ENCODE measurements around the gene SIRT1. TPM values are rescaled to one million over a fixed set of nuclear protein-coding genes. Genes with fewer than 3 reads are reported as not detected.
"Not testable (repeated sequence)": the region's sequence is repeated elsewhere in the genome, so short reads cannot be mapped to it uniquely, and the experiment has no call there.

SIRT1 gene
- polyA plus RNA-seq, 1 donor, result 19.9 TPM

- DNase-seq (ENCODE audit: low read depth), result no peak
Measured at GRCh38 chr10:67875340-67876238, 8.9 kb upstream of the SIRT1 start.

- not testable (repeated sequence) for DNase-seq (ENCODE audit: low read depth)
Measured at GRCh38 chr10:67877421-67877820, 7.0 kb upstream of the SIRT1 start.

- no peak for DNase-seq (ENCODE audit: low read depth)
Measured at GRCh38 chr10:67878133-67878532, 6.3 kb upstream of the SIRT1 start.

GRCh38 chr10:67883710-67884312 is 645 bp upstream of the SIRT1 start:
- DNase-seq (ENCODE audit: low read depth), result no peak

GRCh38 chr10:67884842-67885670 is 600 bp downstream of the SIRT1 start:
- DNase-seq (ENCODE audit: low read depth), result peak; percentile 35

GRCh38 chr10:67893637-67894036 is 9.2 kb downstream of the SIRT1 start:
- DNase-seq (ENCODE audit: low read depth), result no peak

GRCh38 chr10:67903581-67903980 is 19.1 kb downstream of the SIRT1 start:
- DNase-seq (ENCODE audit: low read depth), result no peak

GRCh38 chr10:67912331-67912946 is 28.0 kb downstream of the SIRT1 start:
- no peak for DNase-seq (ENCODE audit: low read depth)

- no peak for DNase-seq (ENCODE audit: low read depth)
Measured at GRCh38 chr10:67914777-67915340, 30.4 kb downstream of the SIRT1 start.

- DNase-seq (ENCODE audit: low read depth), result no peak
Measured at GRCh38 chr10:67917169-67917568, 32.7 kb downstream of the SIRT1 start.

- DNase-seq (ENCODE audit: low read depth), result no peak
Measured at GRCh38 chr10:67917679-67918078, 33.2 kb downstream of the SIRT1 start.

- DNase-seq (ENCODE audit: low read depth), result no peak
Measured at GRCh38 chr10:67921065-67921464, 36.6 kb downstream of the SIRT1 start.

- DNase-seq (ENCODE audit: low read depth), result no peak
Measured at GRCh38 chr10:67923551-67923950, 39.1 kb downstream of the SIRT1 start.

GRCh38 chr10:67924136-67924535 is 39.7 kb downstream of the SIRT1 start:
- no peak for DNase-seq (ENCODE audit: low read depth)

- no peak for DNase-seq (ENCODE audit: low read depth)
Measured at GRCh38 chr10:67925449-67926005, 41.1 kb downstream of the SIRT1 start.

GRCh38 chr10:67926951-67927350 is 42.5 kb downstream of the SIRT1 start:
- DNase-seq (ENCODE audit: low read depth), result no peak

- DNase-seq (ENCODE audit: low read depth), result no peak
Measured at GRCh38 chr10:67933199-67933598, 48.7 kb downstream of the SIRT1 start.

GRCh38 chr10:67934336-67934735 is 49.9 kb downstream of the SIRT1 start:
- no peak for DNase-seq (ENCODE audit: low read depth)

- no peak for DNase-seq (ENCODE audit: low read depth)
Measured at GRCh38 chr10:67935223-67935622, 50.8 kb downstream of the SIRT1 start.

- DNase-seq (ENCODE audit: low read depth), result no peak
Measured at GRCh38 chr10:67936416-67936815, 52.0 kb downstream of the SIRT1 start.

GRCh38 chr10:67943917-67944316 is 59.5 kb downstream of the SIRT1 start:
- DNase-seq (ENCODE audit: low read depth), result no peak

Data from forelimb muscle (tissue), 1 donor.